SKM-1 (cell line): ENCODE measurements around the gene PRSS2.
A peak's percentile ranks its signal among the peaks of the same experiment; 100 is the strongest.

Experiments used
- DNase-seq: peaks from one replicate; lab custom pipeline; 2025; ENCODE audit not compliant: unreplicated experiment; lab: John Stamatoyannopoulos, UW

The PRSS2 gene

DNA sequence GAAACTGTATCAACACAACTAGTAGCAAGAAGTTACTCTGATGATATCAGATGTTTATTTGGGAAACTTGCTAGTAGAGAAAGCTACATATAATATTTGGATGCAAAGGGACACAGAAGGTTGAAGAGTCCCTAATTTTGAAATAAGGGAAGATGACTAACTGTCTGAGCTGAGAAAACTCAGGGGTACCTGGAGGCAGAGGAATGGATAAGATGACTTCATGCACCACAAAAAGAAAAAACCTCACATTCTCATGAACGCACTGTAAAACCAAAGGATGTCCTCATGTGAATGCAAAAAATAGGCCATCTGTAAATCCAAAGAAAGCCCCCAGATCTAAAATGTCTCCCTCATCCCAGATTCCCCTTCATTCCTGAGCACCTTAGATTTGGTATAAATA lies 29.3 kb downstream of the PRSS2 start:
- no peak for DNase-seq

DNA sequence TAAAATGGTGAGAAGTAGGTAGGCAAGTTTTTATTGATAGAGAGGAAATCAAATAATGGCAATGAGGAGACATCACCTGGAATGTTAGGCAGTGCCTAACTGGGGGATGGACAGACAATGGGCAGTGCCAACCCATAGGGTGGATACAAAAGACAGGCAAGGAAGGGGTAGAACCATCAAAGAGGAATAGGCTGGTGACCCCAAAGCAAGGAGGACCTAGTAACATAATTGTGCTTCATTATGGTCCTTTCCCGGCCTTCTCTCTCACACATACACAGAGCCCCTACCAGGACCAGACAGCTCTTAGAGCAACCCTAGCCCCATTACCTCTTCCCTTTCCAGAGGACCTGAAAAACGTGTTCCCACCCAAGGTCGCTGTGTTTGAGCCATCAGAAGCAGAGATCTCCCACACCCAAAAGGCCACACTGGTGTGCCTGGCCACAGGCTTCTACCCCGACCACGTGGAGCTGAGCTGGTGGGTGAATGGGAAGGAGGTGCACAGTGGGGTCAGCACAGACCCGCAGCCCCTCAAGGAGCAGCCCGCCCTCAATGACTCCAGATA lies 30.0 kb downstream of the PRSS2 start:
- DNase-seq = no peak

- no peak for DNase-seq
These were observed 31.0 kb downstream of the PRSS2 start for GRCh38 chr7:142801601-142802295.

DNA sequence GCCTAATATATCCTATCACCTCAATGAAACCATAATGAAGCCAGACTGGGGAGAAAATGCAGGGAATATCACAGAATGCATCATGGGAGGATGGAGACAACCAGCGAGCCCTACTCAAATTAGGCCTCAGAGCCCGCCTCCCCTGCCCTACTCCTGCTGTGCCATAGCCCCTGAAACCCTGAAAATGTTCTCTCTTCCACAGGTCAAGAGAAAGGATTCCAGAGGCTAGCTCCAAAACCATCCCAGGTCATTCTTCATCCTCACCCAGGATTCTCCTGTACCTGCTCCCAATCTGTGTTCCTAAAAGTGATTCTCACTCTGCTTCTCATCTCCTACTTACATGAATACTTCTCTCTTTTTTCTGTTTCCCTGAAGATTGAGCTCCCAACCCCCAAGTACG lies 31.5 kb downstream of the PRSS2 start:
- DNase-seq = no peak

DNA sequence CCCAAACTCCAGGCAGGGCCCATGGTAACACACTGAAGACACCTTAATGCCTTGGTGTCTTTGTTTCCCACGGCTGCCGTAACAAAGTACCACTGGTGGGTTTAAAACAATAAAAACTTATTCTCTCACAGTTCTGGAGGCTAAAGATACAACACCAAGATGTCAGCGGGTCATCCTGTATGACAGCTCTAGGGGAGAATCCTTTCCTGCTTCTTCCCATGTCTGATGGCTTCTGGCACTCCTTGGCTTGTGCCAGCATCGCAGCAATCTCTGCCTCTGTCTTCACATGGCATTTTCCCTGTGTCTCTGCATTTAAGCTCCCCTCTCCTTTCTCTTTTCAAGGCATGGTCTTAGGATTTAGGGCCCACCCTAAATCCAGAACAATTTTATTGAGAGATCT lies 33.1 kb downstream of the PRSS2 start:
- no peak for DNase-seq

GRCh38 chr7:142804728-142805207 lies 34.0 kb downstream of the PRSS2 start:
- DNase-seq = no peak

- DNase-seq = no peak
These were observed 34.7 kb downstream of the PRSS2 start for GRCh38 chr7:142805350-142806021.

DNA sequence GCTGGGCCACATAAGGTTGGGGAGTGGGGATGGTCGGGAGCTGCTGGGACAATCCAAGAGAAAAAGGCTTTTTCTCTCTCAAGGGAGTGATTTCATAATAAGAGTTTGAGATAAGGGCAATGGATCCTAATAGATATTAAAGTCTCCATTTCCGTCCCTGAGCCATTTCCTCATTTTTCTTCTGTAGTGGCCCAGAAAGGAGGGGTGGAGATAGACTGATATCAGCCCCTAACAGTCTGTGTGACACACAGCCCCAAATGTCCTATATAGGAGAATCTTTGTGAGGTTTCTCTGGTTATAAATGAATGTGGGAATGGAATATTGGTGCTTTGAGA lies 35.2 kb downstream of the PRSS2 start:
- no peak for DNase-seq

DNA sequence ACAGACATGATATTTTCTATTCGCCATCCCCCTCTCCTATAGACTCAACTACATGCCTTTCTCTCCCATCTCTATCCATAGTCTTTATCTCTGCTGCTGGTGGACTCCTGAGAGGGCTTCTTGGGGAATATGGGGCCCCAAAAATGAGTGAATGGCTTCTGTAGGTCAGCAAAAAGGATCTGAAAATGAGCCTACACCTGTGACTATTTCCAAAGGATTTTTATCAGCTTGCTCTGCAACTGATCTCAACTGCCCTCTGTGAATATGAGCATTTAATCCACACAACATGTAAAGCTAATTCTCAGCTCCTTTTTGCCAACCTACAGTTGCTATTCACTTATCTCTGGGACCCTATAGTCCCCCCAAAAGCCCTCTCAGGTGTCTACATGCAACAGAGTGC lies 36.2 kb downstream of the PRSS2 start:
- no peak for DNase-seq

DNA sequence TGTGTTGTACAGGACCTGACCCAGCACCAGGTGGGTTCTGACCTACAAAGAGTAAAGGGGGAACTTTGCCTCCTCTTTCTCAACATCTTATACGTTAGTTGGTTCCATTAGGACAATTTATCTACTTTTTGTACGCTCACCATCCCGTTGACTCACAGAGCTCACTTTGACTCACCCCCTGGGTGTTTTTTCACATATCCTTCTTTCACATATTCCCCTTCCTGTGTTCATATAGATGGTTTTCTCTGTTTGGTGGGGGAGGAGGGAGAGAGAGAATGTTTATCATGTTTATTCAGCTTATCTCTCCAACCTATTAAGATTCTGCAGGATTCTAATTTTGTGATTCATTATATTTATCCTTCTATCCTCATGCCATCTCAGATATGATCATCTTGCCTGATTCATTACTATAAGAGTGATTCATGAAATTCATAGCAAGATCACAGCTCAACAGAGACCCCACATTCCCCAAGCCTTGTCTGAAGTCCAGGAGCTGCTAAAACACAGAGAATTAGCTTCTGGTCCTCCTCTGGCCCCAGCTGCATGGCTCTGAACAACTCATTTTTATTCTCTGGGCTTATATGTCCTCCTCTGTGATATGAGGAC lies 37.2 kb downstream of the PRSS2 start:
- no peak for DNase-seq

DNA sequence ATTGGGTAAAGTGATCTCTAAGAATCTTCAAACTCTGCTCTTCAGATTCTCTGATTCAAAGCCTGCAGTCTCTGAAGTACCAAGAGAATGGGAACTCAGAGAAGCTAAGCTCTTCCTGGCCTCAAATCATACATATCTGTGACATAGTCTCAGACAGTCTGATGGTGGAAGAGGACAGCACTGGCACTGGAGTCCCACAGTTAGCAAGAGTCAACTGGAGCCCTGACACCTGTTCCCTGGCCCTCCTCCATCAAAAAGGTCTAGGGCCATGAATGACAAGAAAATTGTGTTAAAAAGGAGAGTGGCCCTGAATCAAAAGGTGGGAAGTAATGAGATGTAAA lies 37.7 kb downstream of the PRSS2 start:
- DNase-seq = no peak

GRCh38 chr7:142808802-142809583 lies 38.2 kb downstream of the PRSS2 start:
- no peak for DNase-seq

DNA sequence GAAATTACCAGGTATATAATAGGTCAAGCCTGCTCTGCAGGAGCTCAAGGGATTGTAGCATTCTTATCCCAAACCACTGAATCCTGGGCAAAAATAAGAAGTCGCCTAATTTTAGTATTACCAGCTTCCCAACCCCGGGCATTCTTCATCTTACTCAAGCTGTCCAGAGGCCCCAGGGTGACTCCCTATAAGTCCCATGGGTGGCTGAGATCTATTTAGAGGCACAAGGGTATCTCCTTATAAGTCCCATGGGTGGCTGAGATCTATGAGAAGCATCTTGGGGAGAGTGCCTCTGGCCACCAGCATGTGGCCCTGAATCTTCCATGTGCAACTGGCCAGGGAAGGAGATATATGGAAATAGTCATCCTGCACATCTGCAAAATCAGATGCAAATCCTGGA lies 38.9 kb downstream of the PRSS2 start:
- no peak for DNase-seq

- peak; percentile 67 for DNase-seq
These were observed 40.5 kb downstream of the PRSS2 start for GRCh38 chr7:142811154-142811737.

GRCh38 chr7:142812437-142813215 lies 41.9 kb downstream of the PRSS2 start:
- no peak for DNase-seq

GRCh38 chr7:142813226-142813625 lies 42.5 kb downstream of the PRSS2 start:
- no peak for DNase-seq

DNA sequence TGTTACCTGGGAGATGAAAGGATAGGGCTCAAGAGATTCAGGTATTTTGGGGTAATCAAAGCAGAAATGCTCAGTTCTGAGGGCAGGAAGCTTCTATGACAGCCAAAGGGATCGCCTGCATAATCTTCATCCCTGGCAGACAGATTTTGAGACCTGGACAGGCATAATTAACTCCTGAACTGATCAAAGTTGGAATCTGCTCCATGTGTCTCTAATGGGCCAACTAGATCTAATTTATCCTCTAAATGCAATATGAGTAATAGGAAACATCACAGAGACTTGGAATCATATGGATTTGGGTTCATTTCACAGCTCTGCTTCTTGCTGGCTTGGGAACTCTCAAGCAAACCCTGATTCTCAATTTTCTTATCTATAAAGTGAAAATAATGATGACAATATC lies 42.9 kb downstream of the PRSS2 start:
- no peak for DNase-seq

- DNase-seq = no peak
These were observed 43.7 kb downstream of the PRSS2 start for GRCh38 chr7:142814451-142814850.

- DNase-seq = no peak
These were observed 44.4 kb downstream of the PRSS2 start for GRCh38 chr7:142815134-142815533.

- no peak for DNase-seq
These were observed 46.7 kb downstream of the PRSS2 start for GRCh38 chr7:142817506-142817905.
